CD8-positive, alpha-beta memory T cell (primary cell): Measurements from ENCODE around the gene GIMAP7. TPM values are rescaled to one million over a fixed set of nuclear protein-coding genes. Genes with fewer than 3 reads are reported as not detected.

Experiments used
- CTCF ChIA-PET: fragments of 350-600 bp; sonication (Branson Sonifier 250); formaldehyde crosslinking; loops from one replicate; lab custom pipeline; 2021; ENCODE audit warnings: antibody characterized with exemption; lab: Charles Lee
- POLR2A ChIA-PET: fragments of 350-600 bp; sonication (Branson Sonifier 250); formaldehyde crosslinking; loops from one replicate; lab custom pipeline; 2021; ENCODE audit warnings: antibody characterized with exemption; lab: Charles Lee
- DNase-seq, 5 donors: peaks; one replicate each; pipeline versions ENCODE4 v3.0.0 to v3.0.0-alpha.2; 2020 to 2022; ENCODE audit warnings: mixed read lengths in 1 of 5
- H3K27ac ChIP-seq: one replicate; pipeline ENCODE4 v1.7.0; 2013; ENCODE audit warnings: low read depth, mild to moderate bottlenecking, low read length, moderate library complexity
- H3K27me3 ChIP-seq: 2 replicates; pipeline ENCODE4 v1.7.0; 2013; ENCODE audit warnings: low read length, mild to moderate bottlenecking; ENCODE audit not compliant: insufficient read depth, poor library complexity, severe bottlenecking
- H3K36me3 ChIP-seq: 2 replicates; pipeline ENCODE4 v1.7.0; 2013; ENCODE audit warnings: mild to moderate bottlenecking, low read length, moderate library complexity; ENCODE audit not compliant: insufficient read depth
- H3K4me1 ChIP-seq: 2 replicates; pipeline ENCODE4 v1.7.0; 2013; ENCODE audit warnings: mild to moderate bottlenecking, low read length, moderate library complexity; ENCODE audit not compliant: insufficient read depth
- H3K4me3 ChIP-seq: 2 replicates; pipeline ENCODE4 v1.7.0; 2013; ENCODE audit warnings: mild to moderate bottlenecking, low read length
- H3K9me3 ChIP-seq: 2 replicates; pipeline ENCODE4 v1.7.0; 2013; ENCODE audit warnings: mild to moderate bottlenecking, low read length
- H3K27ac Mint-ChIP-seq, 8 donors: one replicate each; pipeline ENCODE4 v1.8.0; 2020 to 2021; ENCODE audit warnings: mixed read lengths in 8 of 8, mild to moderate bottlenecking in 6 of 8, inconsistent platforms in 3 of 8, moderate library complexity in 3 of 8
- H3K27me3 Mint-ChIP-seq, 2 donors: one replicate each; pipeline ENCODE4 v1.8.0; 2020 to 2021; ENCODE audit warnings: mixed read lengths in 2 of 2, mild to moderate bottlenecking in 1 of 2, moderate library complexity in 1 of 2
- H3K36me3 Mint-ChIP-seq, 3 donors: one replicate each; pipeline ENCODE4 v1.8.0; 2020 to 2021; ENCODE audit warnings: mixed read lengths in 3 of 3, inconsistent platforms in 1 of 3, mild to moderate bottlenecking in 1 of 3
- H3K4me1 Mint-ChIP-seq, 3 donors: one replicate each; pipeline ENCODE4 v1.8.0; 2020 to 2021; ENCODE audit warnings: mixed read lengths in 3 of 3, inconsistent platforms in 1 of 3, mild to moderate bottlenecking in 1 of 3
- H3K4me3 Mint-ChIP-seq, 7 donors: one replicate each; pipeline ENCODE4 v1.8.0; 2020 to 2021; ENCODE audit warnings: mixed read lengths in 7 of 7, mild to moderate bottlenecking in 6 of 7, moderate library complexity in 4 of 7, inconsistent platforms in 2 of 7
- H3K9me3 Mint-ChIP-seq, 5 donors: one replicate each; pipeline ENCODE4 v1.8.0; 2020 to 2022; ENCODE audit warnings: mixed read lengths in 5 of 5, mild to moderate bottlenecking in 3 of 5, moderate library complexity in 2 of 5, inconsistent platforms in 1 of 5
- polyA plus RNA-seq: library from polyadenylated mRNA; unstranded; fragments of 300-500 nt; fragmentation: Illumina TruSeq; gene quantifications from one replicate; pipeline ENCODE4 v1.2.3, GENCODE V29; 2021
- total RNA-seq, 2 experiments: library from RNA; stranded (reverse); gene quantifications; one replicate each; pipeline ENCODE4 v1.2.3, GENCODE V29; 2021

The GIMAP7 gene
- total and polyA plus RNA-seq, 3 experiments from 2014 or later: 47.3 to 861 (median 51.4) TPM

DNA sequence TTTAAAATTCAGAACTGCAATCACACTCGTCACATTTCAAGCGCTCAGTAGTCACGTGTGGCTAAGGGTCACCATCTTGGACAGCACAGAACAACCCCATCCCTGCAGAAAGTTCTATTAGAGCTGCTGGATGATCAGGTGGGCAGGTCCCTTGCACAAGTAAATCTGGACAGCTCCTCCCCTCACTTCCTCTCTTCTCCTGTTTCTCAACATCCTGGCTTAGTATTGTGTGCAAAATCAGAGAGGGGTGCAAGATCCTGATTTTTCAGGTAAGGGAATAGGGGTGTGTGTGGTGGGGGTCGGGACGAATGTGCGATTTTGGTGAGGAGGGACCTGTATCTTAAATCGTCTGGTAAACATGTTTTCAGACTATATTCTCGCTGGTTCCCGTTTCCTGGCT lies 52.5 kb downstream of the GIMAP7 start, which contains the start of gene GIMAP4:
Gene GIMAP4, plus strand, starts transcription at position 222 of the 400 bp plus-strand sequence. CDS start 2,512 bp downstream, outside the sequence.
- H3K4me1 ChIP-seq: peaks cover 74% of the 10 kb centered on the region
- DNase-seq: peak in 2 of 5 donors; percentile 36 to 56
- peaks cover 27 to 61% (median 50%) of the 10 kb centered on the region in 3 donors for H3K36me3 Mint-ChIP-seq
- H3K27ac Mint-ChIP-seq: peak within 1 kb of the TSS; percentile 86 to 99 (median 98)
- peak within 1 kb of the TSS; percentile 67 for H3K27ac ChIP-seq
- H3K4me3 Mint-ChIP-seq: peak within 1 kb of the TSS; percentile 97 to 100 (median 100)
- peak within 1 kb of the TSS; percentile 90 for H3K4me3 ChIP-seq
- peaks cover 5 to 49% (median 34%) of the 10 kb centered on the region in 5 donors for H3K9me3 Mint-ChIP-seq
- H3K27me3 Mint-ChIP-seq: peaks cover 0 to 4% of the 10 kb centered on the region in 2 donors
- no peaks in the 10 kb centered on the region for H3K27me3 ChIP-seq
- peaks cover 31% of the 10 kb centered on the region for H3K36me3 ChIP-seq
- peaks cover 20% of the 10 kb centered on the region for H3K9me3 ChIP-seq
- CTCF ChIA-PET: interaction anchor here (0.7 to 4.9 kb wide), 17 partner anchors 42 to 192 kb away, joined by 3 to 28 read pairs (median 8); partner anchors contain the start of genes GIMAP1, GIMAP2, GIMAP7 and GIMAP8
- H3K4me1 Mint-ChIP-seq: peaks cover 72 to 86% (median 85%) of the 10 kb centered on the region in 3 donors
- POLR2A ChIA-PET: interaction anchor here (0.7 to 1.7 kb wide), 15 partner anchors 15 to 188 kb away, joined by 3 to 15 read pairs (median 3); partner anchors contain the start of genes GIMAP1, GIMAP7 and GIMAP8

GRCh38 chr7:150567871-150568301 lies 53.2 kb downstream of the GIMAP7 start:
- Histone ChIP-seq H3K9me3 (peaks cover 28% of the 10 kb centered on the region), H3K27ac (peak overlapping the region; percentile 67), H3K27me3 (no peaks in the 10 kb centered on the region), H3K36me3 (peaks cover 38% of the 10 kb centered on the region), H3K4me3 (peak overlapping the region; percentile 90), H3K4me1 (peaks cover 74% of the 10 kb centered on the region)
- H3K4me3 Mint-ChIP-seq: peak overlapping the region; percentile 97 to 100 (median 100)
- H3K4me1 Mint-ChIP-seq: peaks cover 72 to 86% (median 85%) of the 10 kb centered on the region in 3 donors
- peak in 1 of 5 donors; percentile 41 for DNase-seq
- H3K27ac Mint-ChIP-seq: peak overlapping the region; percentile 86 to 99 (median 98)
- POLR2A ChIA-PET: interaction anchor here (0.7 to 1.7 kb wide), 13 partner anchors 9 to 188 kb away, joined by 3 to 15 read pairs (median 3); partner anchors contain the start of gene GIMAP8
- H3K36me3 Mint-ChIP-seq: peaks cover 34 to 65% (median 58%) of the 10 kb centered on the region in 3 donors
- H3K27me3 Mint-ChIP-seq: peaks cover 0 to 4% of the 10 kb centered on the region in 2 donors
- peaks cover 12 to 51% (median 40%) of the 10 kb centered on the region in 5 donors for H3K9me3 Mint-ChIP-seq
- CTCF ChIA-PET: interaction anchor here (0.9 to 4.9 kb wide), 18 partner anchors 18 to 191 kb away, joined by 3 to 28 read pairs (median 8); partner anchors contain the start of genes GIMAP1, GIMAP2, GIMAP6 and GIMAP7

DNA sequence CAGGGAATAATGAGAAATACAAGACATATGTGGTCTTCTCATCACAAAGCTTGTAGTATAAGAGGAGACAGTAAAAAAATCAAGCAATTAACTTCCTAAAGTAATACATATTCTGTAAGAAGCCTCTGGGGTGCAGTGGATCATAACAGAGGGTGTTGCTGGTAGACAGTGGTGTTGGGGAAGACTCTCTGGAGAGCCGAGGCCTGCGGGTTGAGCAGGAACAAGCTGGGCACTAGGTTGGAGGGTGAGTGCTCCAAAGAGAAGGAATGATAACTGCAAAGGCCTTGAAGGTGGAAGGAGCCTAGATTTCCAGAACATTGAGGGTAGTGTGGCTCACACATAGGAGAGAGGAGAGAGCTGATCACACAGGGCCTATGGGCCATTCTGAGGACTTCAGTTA lies 54.0 kb downstream of the GIMAP7 start:
- peaks cover 36% of the 10 kb centered on the region for H3K9me3 ChIP-seq
- POLR2A ChIA-PET: interaction anchor here (1.0 to 1.6 kb wide), 9 partner anchors 8 to 176 kb away, joined by 3 to 7 read pairs (median 3); partner anchors contain the start of genes GIMAP2 and GIMAP6
- H3K4me3 ChIP-seq: peak overlapping the region; percentile 90
- Mint-ChIP-seq H3K4me3 (peak overlapping the region; percentile 97 to 100 (median 100)), H3K9me3 (peaks cover 19 to 59% (median 48%) of the 10 kb centered on the region in 5 donors), H3K27me3 (peaks cover 0 to 4% of the 10 kb centered on the region in 2 donors), H3K27ac (peak overlapping the region; percentile 83 to 99 (median 96)), H3K36me3 (peaks cover 40 to 66% (median 65%) of the 10 kb centered on the region in 3 donors), H3K4me1 (peaks cover 68 to 86% (median 85%) of the 10 kb centered on the region in 3 donors)
- peaks cover 42% of the 10 kb centered on the region for H3K36me3 ChIP-seq
- H3K27ac ChIP-seq: peak overlapping the region; percentile 67
- CTCF ChIA-PET: interaction anchor here (1.0 to 4.9 kb wide), 19 partner anchors 13 to 187 kb away, joined by 3 to 28 read pairs (median 6); partner anchors contain the start of genes GIMAP1, GIMAP2, GIMAP6 and GIMAP7
- peak in 2 of 5 donors; percentile 50 to 54 for DNase-seq
- no peaks in the 10 kb centered on the region for H3K27me3 ChIP-seq
- H3K4me1 ChIP-seq: peaks cover 67% of the 10 kb centered on the region

DNA sequence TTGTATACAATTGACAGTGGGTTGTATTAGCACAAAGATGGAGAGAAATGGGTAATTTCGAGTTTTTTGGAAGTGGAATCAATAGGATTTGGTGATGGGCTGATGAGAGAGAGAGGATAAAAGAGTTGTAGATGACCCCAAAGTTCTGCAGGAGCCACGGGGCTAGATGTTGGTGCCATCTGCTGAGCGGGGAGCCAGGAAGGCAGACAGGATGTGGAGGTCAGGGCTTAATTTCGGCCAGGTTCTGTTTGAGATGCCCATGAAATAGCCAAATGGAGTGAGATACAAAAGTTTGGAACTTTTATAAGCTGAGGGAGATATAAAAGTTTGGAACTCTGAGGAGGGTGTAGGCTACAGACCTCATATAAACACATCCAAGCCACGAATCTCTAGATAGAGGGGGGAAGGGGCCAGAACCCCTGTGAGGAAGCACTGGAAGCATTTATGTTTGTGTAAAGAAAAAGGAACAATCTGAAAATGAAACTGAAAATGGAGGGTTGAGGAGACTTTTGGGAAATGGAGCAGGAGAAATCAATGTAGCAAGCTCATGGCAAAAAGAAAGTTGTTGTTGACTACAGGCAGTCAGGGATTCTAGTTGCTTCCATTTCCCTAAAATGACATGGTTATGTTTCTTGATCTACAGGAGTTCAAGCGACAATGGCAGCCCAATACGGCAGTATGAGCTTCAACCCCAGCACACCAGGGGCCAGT lies 54.7 kb downstream of the GIMAP7 start:
- ChIA-PET POLR2A (interaction anchor here (0.6 to 1.4 kb wide), 8 partner anchors 7 to 183 kb away, joined by 3 read pairs; partner anchors contain the start of genes GIMAP2, GIMAP6 and GIMAP8), CTCF (interaction anchor here (1.0 to 4.9 kb wide), 18 partner anchors 13 to 187 kb away, joined by 3 to 28 read pairs (median 6); partner anchors contain the start of genes GIMAP1, GIMAP6, GIMAP7 and GIMAP8)
- Mint-ChIP-seq H3K27me3 (peaks cover 0 to 4% of the 10 kb centered on the region in 2 donors), H3K36me3 (peaks cover 41 to 71% (median 66%) of the 10 kb centered on the region in 3 donors), H3K4me3 (peak overlapping the region; percentile 97 to 100 (median 100)), H3K9me3 (peaks cover 24 to 62% (median 52%) of the 10 kb centered on the region in 5 donors), H3K4me1 (peaks cover 61 to 83% (median 83%) of the 10 kb centered on the region in 3 donors), H3K27ac (peak overlapping the region; percentile 83 to 99 (median 96))
- Histone ChIP-seq H3K27ac (peak overlapping the region; percentile 67), H3K9me3 (peaks cover 41% of the 10 kb centered on the region), H3K27me3 (no peaks in the 10 kb centered on the region), H3K36me3 (peaks cover 42% of the 10 kb centered on the region), H3K4me3 (peak overlapping the region; percentile 90), H3K4me1 (peaks cover 61% of the 10 kb centered on the region)
- DNase-seq: no peak

Other genes with a start within 250 kb of the GIMAP7 start
- gene LRRC61, start 191.5 kb upstream of the GIMAP7 start, total RNA-seq: 10 to 100 TPM; 27.9 to 32.0 TPM
- gene LRRC61, start 191.5 kb upstream of the GIMAP7 start, polyA plus RNA-seq: 25.8 TPM
- 1 to 10 TPM; 4.5 to 6.6 TPM for gene ACTR3C, start 191.3 kb upstream of the GIMAP7 start, total RNA-seq
- 4.7 TPM for gene ACTR3C, start 191.3 kb upstream of the GIMAP7 start, polyA plus RNA-seq
- not detected for gene RARRES2, start 173.2 kb upstream of the GIMAP7 start, total RNA-seq
- gene RARRES2, start 173.2 kb upstream of the GIMAP7 start, polyA plus RNA-seq: not detected
- 10 to 100 TPM; 57.0 to 58.2 TPM for gene REPIN1, start 146.1 kb upstream of the GIMAP7 start, total RNA-seq
- 60.8 TPM for gene REPIN1, start 146.1 kb upstream of the GIMAP7 start, polyA plus RNA-seq
- 1 to 10 TPM; 6.0 TPM for gene ZNF775, start 135.5 kb upstream of the GIMAP7 start, total RNA-seq
- 8.7 TPM for gene ZNF775, start 135.5 kb upstream of the GIMAP7 start, polyA plus RNA-seq
- gene GIMAP8, start 64.2 kb upstream of the GIMAP7 start, total RNA-seq: 10 to 100 TPM; 11.8 to 12.3 TPM
- gene GIMAP8, start 64.2 kb upstream of the GIMAP7 start, polyA plus RNA-seq: 30.1 TPM
- 10 to 100 TPM; 57.3 to 59.3 TPM for gene GIMAP4, start 52.5 kb downstream of the GIMAP7 start, total RNA-seq
- gene GIMAP4, start 52.5 kb downstream of the GIMAP7 start, polyA plus RNA-seq: 577 TPM
- 10 to 100 TPM; 44.9 to 45.8 TPM for gene GIMAP6, start 117.5 kb downstream of the GIMAP7 start, total RNA-seq
- gene GIMAP6, start 117.5 kb downstream of the GIMAP7 start, polyA plus RNA-seq: 199 TPM
- 10 to 100 TPM; 40.4 to 42.9 TPM for gene GIMAP2, start 170.8 kb downstream of the GIMAP7 start, total RNA-seq
- gene GIMAP2, start 170.8 kb downstream of the GIMAP7 start, polyA plus RNA-seq: 88.0 TPM
- 10 to 100 TPM in 1 of 2 experiments, 1 to 10 TPM in 1; 9.8 to 10.0 TPM for gene GIMAP1, start 201.7 kb downstream of the GIMAP7 start, total RNA-seq
- gene GIMAP1, start 201.7 kb downstream of the GIMAP7 start, polyA plus RNA-seq: 86.1 TPM
- 10 to 100 TPM; 63.9 to 70.4 TPM for gene GIMAP5, start 222.5 kb downstream of the GIMAP7 start, total RNA-seq
- gene GIMAP5, start 222.5 kb downstream of the GIMAP7 start, polyA plus RNA-seq: 475 TPM